ENCODE measurements around the gene CSNK2A1.

Gene CSNK2A1

DNA sequence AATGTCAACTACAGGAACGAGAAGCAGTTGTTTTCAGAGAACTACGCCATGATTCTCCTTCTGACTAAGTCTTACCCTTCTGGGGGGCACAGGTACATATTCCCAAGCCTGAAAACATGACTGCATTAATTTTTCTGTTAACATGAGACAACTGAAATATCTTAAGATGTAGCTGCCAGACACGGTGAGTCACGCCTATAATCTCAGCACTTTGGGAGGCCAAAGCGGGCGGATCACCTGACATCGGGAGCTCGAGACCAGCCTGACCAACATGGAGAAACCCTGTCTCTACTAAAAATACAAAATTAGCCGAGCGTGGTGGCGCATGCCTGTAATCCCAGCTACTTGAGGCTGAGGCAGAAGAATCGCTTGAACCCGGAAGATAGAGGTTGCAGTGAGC is 103.0 kb downstream of the CSNK2A1 start:
- no peak for DNase-seq (ENCODE audit: low read depth)

DNA sequence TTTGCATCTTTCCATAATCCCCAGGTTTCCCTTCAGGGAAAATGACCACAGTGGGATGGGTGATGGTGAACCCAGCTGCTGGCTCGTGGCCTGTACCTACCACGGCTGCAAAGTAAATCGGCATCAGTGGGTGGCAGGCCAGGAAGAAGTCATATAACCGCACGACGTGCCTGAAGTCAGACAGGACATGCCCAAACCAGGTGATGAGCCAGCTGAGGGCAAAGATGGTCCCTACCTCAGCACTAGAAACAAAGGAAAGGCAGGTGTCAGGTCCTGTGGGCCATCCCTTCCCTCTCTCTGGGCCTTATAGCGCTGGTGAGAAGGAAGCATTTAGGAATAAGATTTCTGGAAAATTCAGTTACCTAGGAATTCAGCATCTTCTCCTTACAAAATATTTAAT is 103.4 kb downstream of the CSNK2A1 start:
- no peak overlapping the region for H3K4me3 ChIP-seq (replicated peaks; ENCODE audit: low read depth, low read length)
- TF ChIP-seq, protein P1, sequence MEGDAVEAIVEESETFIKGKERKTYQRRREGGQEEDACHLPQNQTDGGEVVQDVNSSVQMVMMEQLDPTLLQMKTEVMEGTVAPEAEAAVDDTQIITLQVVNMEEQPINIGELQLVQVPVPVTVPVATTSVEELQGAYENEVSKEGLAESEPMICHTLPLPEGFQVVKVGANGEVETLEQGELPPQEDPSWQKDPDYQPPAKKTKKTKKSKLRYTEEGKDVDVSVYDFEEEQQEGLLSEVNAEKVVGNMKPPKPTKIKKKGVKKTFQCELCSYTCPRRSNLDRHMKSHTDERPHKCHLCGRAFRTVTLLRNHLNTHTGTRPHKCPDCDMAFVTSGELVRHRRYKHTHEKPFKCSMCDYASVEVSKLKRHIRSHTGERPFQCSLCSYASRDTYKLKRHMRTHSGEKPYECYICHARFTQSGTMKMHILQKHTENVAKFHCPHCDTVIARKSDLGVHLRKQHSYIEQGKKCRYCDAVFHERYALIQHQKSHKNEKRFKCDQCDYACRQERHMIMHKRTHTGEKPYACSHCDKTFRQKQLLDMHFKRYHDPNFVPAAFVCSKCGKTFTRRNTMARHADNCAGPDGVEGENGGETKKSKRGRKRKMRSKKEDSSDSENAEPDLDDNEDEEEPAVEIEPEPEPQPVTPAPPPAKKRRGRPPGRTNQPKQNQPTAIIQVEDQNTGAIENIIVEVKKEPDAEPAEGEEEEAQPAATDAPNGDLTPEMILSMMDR (IDR thresholded peaks at IDR 0.05; ENCODE audit: low read length, missing control alignments) = no peak
- DNase-seq (ENCODE audit: low read depth) = no peak

More for the DNA sequence above, 103.0 kb downstream of the CSNK2A1 start:
- no peak overlapping the region for H3K4me3 ChIP-seq (replicated peaks; ENCODE audit: low read depth, low read length)
- TF ChIP-seq, protein P1 (IDR thresholded peaks at IDR 0.05; ENCODE audit: low read length, missing control alignments) = no peak

DNA sequence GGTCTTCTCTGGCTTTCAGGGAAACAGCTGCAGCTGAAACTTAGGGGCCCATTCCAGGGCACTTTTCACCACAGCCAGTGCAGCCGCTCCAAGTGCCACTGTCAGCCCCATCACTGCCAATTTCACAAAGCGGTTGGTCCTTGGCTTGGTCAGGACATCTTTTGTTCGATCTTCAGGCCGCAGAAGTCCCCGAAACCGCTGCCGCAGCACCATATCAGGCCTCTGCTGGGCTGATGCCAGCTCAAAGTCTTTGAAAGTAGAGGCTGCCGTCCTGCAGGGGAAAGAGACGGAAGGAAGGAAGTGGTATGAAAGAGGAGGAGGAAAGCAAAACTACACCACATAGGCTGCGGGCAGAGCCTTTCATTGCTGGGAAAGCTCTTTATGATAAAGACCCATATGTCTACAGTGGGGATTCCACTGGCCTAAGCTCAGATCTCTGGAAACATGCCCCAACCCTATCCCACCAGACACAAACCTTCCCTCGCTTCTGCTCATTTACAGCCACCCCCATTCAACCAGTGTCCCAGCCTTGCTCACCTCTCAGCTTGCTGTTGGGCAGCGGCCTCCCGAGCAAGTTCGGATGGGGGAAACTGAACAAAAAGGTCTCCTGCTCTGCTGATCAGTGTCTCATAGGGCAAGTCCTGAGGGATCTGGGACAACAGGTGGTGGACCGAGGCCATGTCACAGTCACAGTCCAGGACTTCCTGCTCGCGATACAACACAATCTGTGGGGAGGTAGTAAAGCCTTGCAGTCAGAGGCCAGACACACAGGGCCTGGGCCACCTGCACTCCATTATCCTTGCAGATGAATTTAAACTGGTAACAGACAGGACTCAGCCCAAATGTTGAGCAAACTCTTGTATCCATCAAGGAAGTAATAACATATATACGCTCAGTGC is 104.8 kb downstream of the CSNK2A1 start:
- DNase-seq (ENCODE audit: low read depth) = no peak
- TF ChIP-seq, protein P1 (IDR thresholded peaks at IDR 0.05; ENCODE audit: low read length, missing control alignments) = no peak
- H3K4me3 ChIP-seq (replicated peaks; ENCODE audit: low read depth, low read length) = no peak overlapping the region

DNA sequence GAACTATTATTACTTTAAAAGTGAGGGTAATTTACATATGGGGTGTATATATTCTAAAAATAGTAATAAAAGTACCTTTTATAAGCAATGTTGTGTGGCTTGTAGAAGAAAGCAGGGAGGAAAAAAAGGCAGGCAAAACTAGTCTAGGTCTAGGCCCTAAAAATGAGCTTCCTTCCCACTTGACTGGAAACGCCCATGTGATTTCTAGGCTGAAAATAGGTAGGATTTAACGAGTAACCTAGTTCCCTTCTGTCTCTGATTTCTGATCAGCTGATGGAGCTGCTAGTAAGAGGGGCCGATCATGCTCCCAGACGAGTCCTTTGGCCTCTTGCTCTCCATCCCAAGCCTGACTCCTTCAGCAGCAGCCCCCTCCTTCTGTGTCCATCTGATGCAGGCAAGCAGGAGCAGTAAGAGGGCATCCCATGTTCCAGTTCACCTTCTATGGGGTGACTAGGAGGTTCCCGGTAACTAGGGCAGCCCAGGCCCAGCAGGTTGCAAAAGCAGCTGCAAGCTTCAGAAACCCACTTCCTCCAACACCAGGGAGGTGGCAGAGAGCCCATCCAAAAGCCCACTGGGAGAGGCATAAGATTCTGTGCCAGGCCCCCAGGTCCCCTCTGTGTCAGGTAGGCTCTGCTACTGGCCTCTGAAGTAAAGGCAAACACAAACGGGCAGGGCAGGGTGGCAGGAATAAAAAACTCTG is 105.7 kb downstream of the CSNK2A1 start:
- no peak overlapping the region for H3K4me3 ChIP-seq (replicated peaks; ENCODE audit: low read depth, low read length)
- TF ChIP-seq, protein P1 (IDR thresholded peaks at IDR 0.05; ENCODE audit: low read length, missing control alignments) = no peak
- DNase-seq (ENCODE audit: low read depth) = no peak

DNA sequence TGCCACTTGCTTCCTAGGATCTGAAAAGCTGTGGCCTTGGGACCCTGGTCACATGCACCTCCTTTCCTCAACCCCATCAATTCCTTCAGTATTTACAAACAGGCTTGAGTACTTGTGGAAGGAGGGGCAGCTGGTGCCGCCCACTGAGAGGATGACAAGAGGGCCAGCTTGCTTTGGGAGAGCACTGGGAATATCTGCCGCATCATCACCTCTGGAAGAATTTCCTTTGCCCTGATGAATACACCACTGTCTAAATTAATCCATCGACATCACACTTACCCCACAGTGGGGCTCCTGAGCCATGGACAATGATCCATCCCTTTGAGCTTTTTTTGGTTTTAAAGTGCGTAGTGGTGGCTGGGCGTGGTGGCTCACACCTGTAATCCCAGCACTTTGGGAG is 107.1 kb downstream of the CSNK2A1 start:
- no peak overlapping the region for H3K4me3 ChIP-seq (replicated peaks; ENCODE audit: low read depth, low read length)
- TF ChIP-seq, protein P1 (IDR thresholded peaks at IDR 0.05; ENCODE audit: low read length, missing control alignments) = no peak
- no peak for DNase-seq (ENCODE audit: low read depth)

DNA sequence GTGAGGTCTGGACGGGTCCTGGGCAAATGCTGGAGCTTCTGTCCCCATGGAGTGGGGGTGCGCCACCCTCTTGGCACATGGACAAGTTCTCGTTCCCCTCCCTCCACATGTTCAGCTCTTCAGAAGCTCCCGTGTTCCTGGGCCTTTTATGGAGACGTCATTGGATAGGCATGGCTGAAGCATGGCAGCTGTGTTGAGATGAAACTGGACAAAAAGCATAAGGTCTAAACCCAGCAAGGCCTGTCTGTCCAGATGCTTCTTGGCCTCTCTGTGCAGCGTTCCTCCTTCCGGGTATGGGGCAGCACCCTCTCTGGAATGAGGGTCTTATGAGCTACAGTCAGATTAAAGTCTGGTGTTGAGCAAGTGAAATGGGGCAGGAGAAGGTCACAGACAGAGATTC is 108.0 kb downstream of the CSNK2A1 start:
- no peak for DNase-seq (ENCODE audit: low read depth)
- no peak overlapping the region for H3K4me3 ChIP-seq (replicated peaks; ENCODE audit: low read depth, low read length)
- TF ChIP-seq, protein P1 (IDR thresholded peaks at IDR 0.05; ENCODE audit: low read length, missing control alignments) = no peak

Data from fibroblast of pulmonary artery (primary cell).